GM10847 (cell line): ENCODE measurements around the gene TNFRSF13B.

Source experiments
- POLR2A ChIP-seq: IDR thresholded peaks from 2 replicates; pipeline ENCODE4 v1.6.1; 2011; ENCODE audit not compliant: insufficient read length; ENCODE audit errors: extremely low read depth

Gene TNFRSF13B

DNA sequence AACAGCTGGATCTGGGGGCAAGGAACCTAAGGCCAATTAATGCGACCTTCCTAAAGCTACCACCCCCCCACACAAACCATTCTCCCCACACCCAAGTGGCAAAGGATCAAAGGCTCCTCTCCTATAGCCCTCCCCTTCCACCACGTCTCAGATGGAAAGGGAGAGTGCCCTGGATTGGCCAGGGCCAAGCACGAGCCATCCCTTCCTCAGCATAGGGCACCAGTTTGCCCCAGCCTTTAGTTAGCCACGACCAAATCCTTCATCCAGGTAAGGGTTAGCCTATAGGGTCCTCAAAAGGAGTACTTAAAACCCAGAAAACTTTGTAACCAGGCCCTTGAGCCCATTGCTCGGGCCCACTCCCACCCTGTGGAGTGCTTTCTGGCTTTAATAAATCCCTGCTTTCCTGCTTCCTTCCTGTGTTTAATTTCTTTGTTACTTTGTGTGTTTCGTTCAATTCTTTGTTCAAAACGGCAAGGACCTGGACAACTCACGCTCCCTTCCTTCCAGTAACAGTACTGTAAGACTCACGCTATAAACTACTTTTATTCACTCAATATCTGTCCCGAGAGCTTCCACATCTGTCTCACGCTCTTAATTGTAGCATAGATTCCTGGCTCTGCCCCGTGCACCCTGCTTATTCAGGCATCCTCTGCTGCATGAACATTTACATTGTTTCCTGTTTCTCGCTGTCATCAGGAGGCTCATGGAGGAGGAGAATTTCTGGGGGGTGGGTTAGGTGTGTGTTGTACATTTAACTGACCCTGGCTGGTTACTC, 62.3 kb downstream of the TNFRSF13B start:
- no peak for TF ChIP-seq POLR2A

DNA sequence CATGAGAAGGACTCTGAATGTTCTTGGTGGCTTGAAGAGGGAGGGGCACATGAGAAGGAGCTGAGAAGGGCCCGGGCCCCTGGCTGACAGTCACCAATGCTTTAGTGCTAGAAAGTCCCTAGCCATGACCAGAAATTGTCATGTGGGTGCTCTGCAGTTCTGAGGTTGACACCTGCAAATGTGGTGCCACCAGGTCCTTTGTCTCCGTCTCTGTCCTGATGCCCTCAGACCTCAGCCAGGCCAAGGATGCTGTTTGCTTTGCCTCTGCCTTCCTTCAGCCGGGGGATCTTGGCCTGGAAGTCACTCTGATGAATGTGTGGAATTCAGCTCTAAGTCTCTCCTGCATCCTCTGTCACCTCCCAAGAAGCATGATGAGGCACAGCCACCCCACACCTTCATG, 63.6 kb downstream of the TNFRSF13B start:
- no peak for TF ChIP-seq POLR2A

DNA sequence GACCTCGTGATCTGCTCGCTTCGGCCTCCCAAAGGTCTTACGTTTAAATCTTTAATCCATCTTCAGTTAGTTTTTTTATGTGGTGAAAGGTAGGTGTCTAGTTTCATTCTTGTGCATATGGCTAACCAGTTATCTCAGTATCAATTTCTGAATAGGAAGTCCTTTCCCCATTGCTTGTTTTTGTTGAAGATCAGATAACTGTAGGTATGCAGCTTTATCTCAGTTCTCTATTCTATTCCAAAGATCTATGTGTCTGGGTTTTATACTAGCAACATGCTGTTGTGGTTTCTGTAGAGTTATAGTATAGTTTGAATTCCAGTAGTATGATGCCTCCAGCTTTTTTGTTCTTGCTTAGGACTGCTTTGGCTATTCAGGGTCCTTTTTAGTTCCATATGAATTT, 65.2 kb downstream of the TNFRSF13B start:
- TF ChIP-seq POLR2A: no peak

DNA sequence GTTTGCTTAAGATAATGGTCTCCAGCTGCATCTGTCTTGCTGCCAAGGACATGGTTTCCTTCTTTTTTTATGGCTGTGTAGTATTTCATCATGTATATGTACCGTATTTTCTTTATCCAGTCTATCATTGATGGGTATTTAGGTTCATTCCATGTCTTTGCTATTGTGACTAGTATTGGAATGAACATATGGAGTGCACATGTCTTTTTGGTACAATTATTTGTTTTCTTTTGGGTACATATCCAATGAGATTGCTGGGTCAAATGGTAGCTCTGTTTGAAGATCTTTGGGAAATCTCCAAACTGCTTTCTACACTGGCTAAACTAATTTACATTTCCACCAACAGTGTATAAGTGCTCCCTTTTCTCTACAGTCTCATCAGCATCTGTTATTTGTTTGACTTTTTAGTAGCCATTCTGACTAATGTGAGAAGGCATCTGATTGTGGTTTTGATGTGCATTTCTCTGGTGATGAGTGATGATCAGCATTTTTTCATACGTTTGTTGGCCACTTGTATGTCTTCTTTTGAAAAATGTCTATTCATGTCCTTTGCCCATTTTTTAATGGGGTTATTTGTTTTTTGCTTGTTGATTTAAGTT, 66.2 kb downstream of the TNFRSF13B start:
- TF ChIP-seq POLR2A: no peak

DNA sequence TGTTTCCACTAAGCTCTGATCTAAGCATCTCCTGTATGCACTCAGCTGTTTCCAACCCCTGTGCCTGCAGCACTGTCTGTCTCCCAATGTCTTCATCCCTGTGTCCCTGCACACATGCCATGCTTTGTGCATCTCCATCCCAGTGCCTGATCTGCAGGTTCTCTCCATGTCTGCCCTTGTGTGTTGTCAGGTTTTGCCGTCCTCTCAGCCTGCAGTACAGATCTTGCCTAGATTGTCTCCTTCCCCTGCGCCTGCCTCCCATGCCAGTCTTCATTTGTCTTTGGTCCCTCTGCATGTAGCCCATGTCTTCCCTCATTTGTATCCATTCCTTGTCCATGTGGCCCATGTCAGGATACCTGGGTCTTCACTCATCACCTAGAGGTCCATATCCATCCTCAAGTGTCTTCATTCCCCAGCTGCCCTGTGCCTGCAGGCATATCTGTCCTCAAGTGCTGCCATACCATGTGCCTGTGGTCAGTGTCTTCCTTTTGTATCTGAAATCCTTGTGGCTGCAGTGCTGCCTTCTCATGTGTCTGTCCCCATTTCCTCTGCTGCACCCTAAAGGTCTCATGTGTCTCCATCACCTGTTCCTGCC, 71.5 kb downstream of the TNFRSF13B start:
- no peak for TF ChIP-seq POLR2A

DNA sequence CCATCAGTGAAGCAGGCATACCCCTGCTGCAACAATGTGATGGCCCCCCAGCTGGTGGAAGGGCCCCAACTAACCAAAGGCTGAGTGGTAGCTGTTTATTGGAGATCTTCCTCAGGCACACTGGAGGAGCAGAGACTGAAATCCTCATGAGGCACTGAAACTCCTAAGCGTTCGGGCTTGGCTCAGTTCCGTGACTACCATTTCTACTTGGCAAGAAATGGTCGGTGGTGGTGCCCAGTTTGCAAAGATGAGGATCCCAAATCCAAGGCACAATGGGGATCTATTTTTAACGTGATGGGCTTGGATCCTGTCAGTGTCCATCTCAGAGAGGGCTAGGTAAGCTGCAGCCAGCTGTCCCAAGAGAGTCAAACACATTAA, 82.8 kb downstream of the TNFRSF13B start:
- TF ChIP-seq POLR2A: no peak
